ENCODE data around the gene NDUFB10.

GRCh38 chr16:1917056-1917664, 42.2 kb upstream of the NDUFB10 start:
- no peak for TF ChIP-seq CTCF (conservative IDR thresholded peaks at IDR 0.05 in 1 of 2, IDR thresholded peaks at IDR 0.05 in 1 of 2; ENCODE audit: extremely low read depth in 1 of 2, insufficient read depth in 1 of 2, low read depth in 1 of 2, low read length in 2 of 2)
- TF ChIP-seq EZH2 (IDR thresholded peaks at IDR 0.05; ENCODE audit: borderline replicate concordance, low read length), result no peak
